Peyer's patch (tissue), 4 donors: ENCODE data around the gene POU6F2.

Source experiments
- CTCF ChIP-seq, 6 experiments: fragments of 450-650 bp in 4 of 6; fragments of 200-600 bp in 2 of 6; sonication (generic) in 1 of 6; IDR thresholded peaks; one replicate each; pipeline ENCODE4 v1.5.1; 2017 to 2019; ENCODE audit warnings: antibody characterized with exemption in 6 of 6, mild to moderate bottlenecking in 3 of 6, moderate library complexity in 1 of 6
- POLR2A ChIP-seq, 2 donors: fragments of 450-650 bp; IDR thresholded peaks; one replicate each; pipeline ENCODE4 v1.5.1; 2017; ENCODE audit warnings: antibody characterized with exemption in 2 of 2, mild to moderate bottlenecking in 2 of 2, moderate library complexity in 2 of 2

- TF ChIP-seq CTCF (IDR thresholded peaks at IDR 0.05) (no peak), POLR2A (IDR thresholded peaks at IDR 0.05) (no peak)
These were observed 122.6 kb downstream of the POU6F2 start for GRCh38 chr7:39100270-39100669.
